Fibroblast of lung (primary cell): ENCODE data around the gene ADGRG3.

Experiments
- CTCF ChIP-seq, 2 donors: IDR thresholded peaks in 1 of 2; conservative IDR thresholded peaks in 1 of 2; 1 replicate in 1 of 2; 2 replicates in 1 of 2; pipeline ENCODE4 v1.5.1; 2011 to 2012; ENCODE audit warnings: low read length in 2 of 2, control low read depth in 1 of 2, inconsistent platforms in 1 of 2, low read depth in 1 of 2, mild to moderate bottlenecking in 1 of 2
- EZH2 ChIP-seq: IDR thresholded peaks from 2 replicates; pipeline ENCODE4 v1.5.1; 2012; ENCODE audit warnings: low read length, control low read depth, mild to moderate bottlenecking; ENCODE audit errors: missing control alignments

DNA sequence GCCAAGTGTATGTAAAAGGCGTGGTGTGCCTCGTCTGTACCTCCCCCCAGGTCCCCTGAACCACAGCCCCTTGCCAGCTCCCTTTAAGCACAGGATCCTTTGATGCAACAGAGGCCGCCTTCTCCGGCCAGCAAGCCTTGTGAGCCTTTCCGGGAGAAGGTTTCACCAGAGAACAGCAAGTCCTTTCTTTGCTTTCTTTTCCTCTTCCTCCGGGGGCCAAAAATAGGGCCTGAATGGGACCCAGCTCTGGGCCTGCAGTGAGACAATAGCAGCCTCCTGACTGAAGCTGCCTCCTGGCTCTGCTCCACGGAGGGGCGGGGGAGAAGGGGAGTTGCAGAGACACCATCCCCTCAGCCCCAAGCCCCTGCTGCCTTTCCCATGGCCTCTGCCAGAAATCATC, 30.7 kb upstream of the ADGRG3 start:
- TF ChIP-seq CTCF (conservative IDR thresholded peaks at IDR 0.05 in 1 of 2, IDR thresholded peaks at IDR 0.05 in 1 of 2; ENCODE audit: low read depth in 1 of 2, low read length in 2 of 2) (no peak), EZH2 (no peak)
